B cell (primary cell): ENCODE results near the gene RELCH. TPM values are rescaled to one million over a fixed set of nuclear protein-coding genes. Genes with fewer than 3 reads are reported as not detected.

Experiments used
- ATAC-seq: fragments of 200-7000 bp; cut with Tn5 transposase; one replicate; pipeline ENCODE4 v1.10.0; 2021; ENCODE audit warnings: low read depth, mild to moderate bottlenecking, moderate number of reproducible peaks, moderate library complexity
- CTCF ChIA-PET: fragments of 350-600 bp; sonication (Branson Sonifier 250); formaldehyde crosslinking; loops from one replicate; lab custom pipeline; 2021; ENCODE audit warnings: antibody characterized with exemption, inconsistent platforms; lab: Charles Lee
- POLR2A ChIA-PET: fragments of 350-600 bp; sonication (Branson Sonifier 250); formaldehyde crosslinking; loops from one replicate; lab custom pipeline; 2021; ENCODE audit warnings: antibody characterized with exemption; lab: Charles Lee
- DNase-seq: peaks from one replicate; pipeline ENCODE4 v3.0.0; 2013
- H2AFZ ChIP-seq: 2 replicates; pipeline ENCODE4 v1.6.1; 2012; ENCODE audit warnings: mild to moderate bottlenecking, low read depth, low read length; ENCODE audit not compliant: insufficient read depth, poor library complexity, severe bottlenecking
- H3K27ac ChIP-seq, 2 donors: 1 replicate in 1 of 2; 2 replicates in 1 of 2; pipeline ENCODE4 v1.5.1; 2012 to 2013; ENCODE audit warnings: low read length in 2 of 2, mild to moderate bottlenecking in 2 of 2, moderate library complexity in 1 of 2
- H3K27me3 ChIP-seq, 4 experiments: fragments of 200-600 bp in 1 of 4; sonication (generic) in 1 of 4; replicated peaks in 1 of 4; 1 replicate in 2 of 4; 2 replicates in 2 of 4; pipeline versions ENCODE4 v1.6.1 to v1.7.0; 2013 to 2016; ENCODE audit warnings: low read length in 3 of 4, mild to moderate bottlenecking in 2 of 4, mixed read lengths in 1 of 4, moderate library complexity in 1 of 4; ENCODE audit not compliant: insufficient read depth in 4 of 4, control insufficient read depth in 3 of 4; ENCODE audit errors: control extremely low read depth in 1 of 4
- H3K36me3 ChIP-seq, 2 experiments: replicated peaks in 1 of 2; 1 replicate in 1 of 2; 2 replicates in 1 of 2; pipeline versions ENCODE4 v1.6.1 to v1.7.1; 2013; ENCODE audit warnings: low read length in 1 of 2; ENCODE audit not compliant: insufficient read depth in 2 of 2, control insufficient read depth in 1 of 2; ENCODE audit errors: control extremely low read depth in 1 of 2, extremely low read depth in 1 of 2
- H3K4me1 ChIP-seq, 2 donors: fragments of 200-600 bp in 1 of 2; sonication (generic) in 1 of 2; 1 replicate in 1 of 2; 2 replicates in 1 of 2; pipeline versions ENCODE4 v1.5.1 to v1.6.1; 2013 to 2017; ENCODE audit warnings: low read length in 2 of 2; ENCODE audit not compliant: control insufficient read depth in 2 of 2, insufficient read depth in 2 of 2
- H3K4me2 ChIP-seq: replicated peaks from 2 replicates; pipeline ENCODE3; 2012; ENCODE audit warnings: mild to moderate bottlenecking, low read depth, low read length; ENCODE audit not compliant: poor library complexity, severe bottlenecking
- H3K4me3 ChIP-seq, 5 experiments: fragments of 200-600 bp in 1 of 5; sonication (generic) in 1 of 5; 1 replicate in 3 of 5; 2 replicates in 2 of 5; pipeline versions ENCODE4 v1.5.1 to v1.7.0; 2011 to 2016; ENCODE audit warnings: low read length in 4 of 5, mild to moderate bottlenecking in 4 of 5, low read depth in 2 of 5, control low read depth in 1 of 5, moderate library complexity in 1 of 5; ENCODE audit not compliant: insufficient read depth in 1 of 5; ENCODE audit errors: control extremely low read depth in 1 of 5, extremely low read depth in 1 of 5
- H3K79me2 ChIP-seq: fragments of 200-600 bp; sonication (generic); one replicate; pipeline ENCODE4 v1.6.0; 2016; ENCODE audit warnings: low read length; ENCODE audit not compliant: control insufficient read depth, insufficient read depth
- H3K9ac ChIP-seq: fragments of 200-600 bp; sonication (generic); 2 replicates; pipeline ENCODE4 v1.6.1; 2017; ENCODE audit warnings: mild to moderate bottlenecking, low read length, moderate library complexity
- H3K9me3 ChIP-seq, 3 donors: one replicate each; pipeline versions ENCODE4 v1.6.1 to v1.7.1; 2013; ENCODE audit warnings: low read length in 2 of 3; ENCODE audit not compliant: control insufficient read depth in 2 of 3, insufficient read depth in 1 of 3; ENCODE audit errors: control extremely low read depth in 1 of 3
- H4K20me1 ChIP-seq: 2 replicates; pipeline ENCODE4 v1.6.0; 2012; ENCODE audit warnings: mild to moderate bottlenecking, low read length; ENCODE audit not compliant: insufficient read depth, control insufficient read depth, poor library complexity, severe bottlenecking
- H3K27ac Mint-ChIP-seq: one replicate; pipeline ENCODE4 v1.8.0; 2021; ENCODE audit warnings: mixed read lengths
- H3K27me3 Mint-ChIP-seq: one replicate; pipeline ENCODE4 v1.8.0; 2021; ENCODE audit warnings: mixed read lengths
- H3K4me1 Mint-ChIP-seq: one replicate; pipeline ENCODE4 v1.8.0; 2021; ENCODE audit warnings: mixed read lengths
- H3K4me3 Mint-ChIP-seq: one replicate; pipeline ENCODE4 v1.8.0; 2021; ENCODE audit warnings: mixed read lengths
- H3K9me3 Mint-ChIP-seq: one replicate; pipeline ENCODE4 v1.8.0; 2022; ENCODE audit warnings: mixed read lengths; ENCODE audit not compliant: insufficient read depth
- EZH2 ChIP-seq: IDR thresholded peaks from 2 replicates; pipeline ENCODE4 v1.6.1; 2012; ENCODE audit warnings: borderline replicate concordance, low read depth, mild to moderate bottlenecking, moderate library complexity, low read length; ENCODE audit not compliant: insufficient read depth, poor library complexity, severe bottlenecking
- WGBS: methylation state at CpG from one replicate; pipeline ENCODE4 v1.1.5; 2013; ENCODE audit warnings: missing lambda C conversion rate; ENCODE audit not compliant: insufficient coverage; 5-methylcytosine and 5-hydroxymethylcytosine counted together
- intact Hi-C: fragments of 100-400 bp; cut with micrococcal nuclease; formaldehyde crosslinking; loops from one replicate; pipeline ENCODE4 v1.10.0; 2022
- polyA plus RNA-seq: library from polyadenylated mRNA; depleted of rRNA; stranded (reverse); fragments of >200 nt; gene quantifications from 2 replicates; pipeline ENCODE4 v1.2.3, GENCODE V29; 2012
- total RNA-seq, 2 donors: library from RNA; stranded (reverse); fragments of 120-200 nt in 1 of 2; gene quantifications; 1 replicate in 1 of 2; 2 replicates in 1 of 2; pipeline versions ENCODE4 v1.2.3 to v1.2.4, GENCODE V29; 2013 to 2022
- TF ChIP-seq, protein P1 (sequence below): fragments of 200-600 bp; IDR thresholded peaks from one replicate; pipeline ENCODE4 v1.8.0; 2022; ENCODE audit warnings: antibody characterized with exemption, mild to moderate bottlenecking

Gene RELCH
- total and polyA plus RNA-seq, 2 donors (not counting 1 experiment from before 2014, with no cell fraction given) = 17.6 to 77.9 TPM

DNA sequence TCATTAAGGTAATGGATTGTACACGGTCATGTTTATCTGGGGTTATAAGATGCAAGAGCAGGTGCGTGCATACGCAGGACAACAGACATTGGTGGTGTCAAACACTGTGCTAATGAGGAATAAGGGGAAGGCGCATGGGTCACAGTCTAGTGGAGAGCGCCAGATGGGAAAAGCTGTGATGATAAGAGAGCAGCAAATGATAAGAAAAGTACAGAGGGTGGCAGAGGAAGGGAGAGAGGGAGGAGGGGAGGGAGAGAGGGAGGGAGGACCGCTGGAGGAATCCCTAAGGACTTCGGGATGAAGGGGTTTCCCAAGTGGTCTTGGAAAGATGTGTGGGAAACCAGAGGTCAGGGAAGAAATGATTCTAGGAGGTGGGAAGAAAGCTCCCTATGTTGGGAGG is 140.9 kb downstream of the RELCH start:
- H3K4me2 ChIP-seq = no peak overlapping the region
- no peaks in the 10 kb centered on the region for H3K79me2 ChIP-seq
- Mint-ChIP-seq H3K27ac (no peak overlapping the region), H3K4me3 (no peak overlapping the region), H3K9me3 (no peaks in the 10 kb centered on the region), H3K4me1 (peaks cover 22% of the 10 kb centered on the region), H3K27me3 (peaks cover 80% of the 10 kb centered on the region)
- no peak overlapping the region for H2AFZ ChIP-seq
- H3K27ac ChIP-seq = no peak overlapping the region
- intact Hi-C loops = loop anchor here (5.0 kb wide), 1 partner anchor 389 kb away; the partner anchor contains the start of gene PHLPP1
- peaks cover 0 to 62% (median 45%) of the 10 kb centered on the region in 4 experiments for H3K27me3 ChIP-seq
- no peaks in the 10 kb centered on the region for H3K36me3 ChIP-seq
- ChIA-PET CTCF (no interaction called here), POLR2A (no interaction called here)
- whole genome bisulfite sequencing = 97% methylated on average over 7 of the region's 7 CpGs
- TF ChIP-seq, protein P1, sequence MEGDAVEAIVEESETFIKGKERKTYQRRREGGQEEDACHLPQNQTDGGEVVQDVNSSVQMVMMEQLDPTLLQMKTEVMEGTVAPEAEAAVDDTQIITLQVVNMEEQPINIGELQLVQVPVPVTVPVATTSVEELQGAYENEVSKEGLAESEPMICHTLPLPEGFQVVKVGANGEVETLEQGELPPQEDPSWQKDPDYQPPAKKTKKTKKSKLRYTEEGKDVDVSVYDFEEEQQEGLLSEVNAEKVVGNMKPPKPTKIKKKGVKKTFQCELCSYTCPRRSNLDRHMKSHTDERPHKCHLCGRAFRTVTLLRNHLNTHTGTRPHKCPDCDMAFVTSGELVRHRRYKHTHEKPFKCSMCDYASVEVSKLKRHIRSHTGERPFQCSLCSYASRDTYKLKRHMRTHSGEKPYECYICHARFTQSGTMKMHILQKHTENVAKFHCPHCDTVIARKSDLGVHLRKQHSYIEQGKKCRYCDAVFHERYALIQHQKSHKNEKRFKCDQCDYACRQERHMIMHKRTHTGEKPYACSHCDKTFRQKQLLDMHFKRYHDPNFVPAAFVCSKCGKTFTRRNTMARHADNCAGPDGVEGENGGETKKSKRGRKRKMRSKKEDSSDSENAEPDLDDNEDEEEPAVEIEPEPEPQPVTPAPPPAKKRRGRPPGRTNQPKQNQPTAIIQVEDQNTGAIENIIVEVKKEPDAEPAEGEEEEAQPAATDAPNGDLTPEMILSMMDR = no peak
- TF ChIP-seq EZH2 = no peak
- no peak overlapping the region for H3K4me3 ChIP-seq
- H3K9ac ChIP-seq = no peak overlapping the region
- H4K20me1 ChIP-seq = no peaks in the 10 kb centered on the region
- peaks cover 0 to 8% (median 0%) of the 10 kb centered on the region in 3 donors for H3K9me3 ChIP-seq
- no peak for ATAC-seq
- DNase-seq = no peak
- peaks cover 27% of the 10 kb centered on the region in 2 donors for H3K4me1 ChIP-seq

- POLR2A ChIA-PET = no interaction called here
- no peak for TF ChIP-seq EZH2
- TF ChIP-seq, protein P1 = no peak
- peaks cover 79% of the 10 kb centered on the region for H3K27me3 Mint-ChIP-seq
- Histone ChIP-seq H3K9ac (no peak overlapping the region), H3K9me3 (peaks cover 0 to 8% (median 0%) of the 10 kb centered on the region in 3 donors), H3K4me2 (no peak overlapping the region), H3K4me3 (no peak overlapping the region), H2AFZ (no peak overlapping the region), H4K20me1 (no peaks in the 10 kb centered on the region), H3K27me3 (peaks cover 0 to 69% (median 46%) of the 10 kb centered on the region in 4 experiments), H3K79me2 (no peaks in the 10 kb centered on the region), H3K27ac (no peak overlapping the region), H3K4me1 (peaks cover 27% of the 10 kb centered on the region in 2 donors), H3K36me3 (no peaks in the 10 kb centered on the region)
- intact Hi-C loops = loop anchor here (5.0 kb wide), 1 partner anchor 388 kb away; the partner anchor contains the start of gene PHLPP1
- no peak overlapping the region for H3K4me3 Mint-ChIP-seq
- H3K27ac Mint-ChIP-seq = no peak overlapping the region
- no peak for DNase-seq
- CTCF ChIA-PET = no interaction called here
- ATAC-seq = no peak
- 82% methylated on average over 1 of the region's 6 CpGs for WGBS
- peaks cover 21% of the 10 kb centered on the region for H3K4me1 Mint-ChIP-seq
- H3K9me3 Mint-ChIP-seq = no peaks in the 10 kb centered on the region
These were observed 141.8 kb downstream of the RELCH start for GRCh38 chr18:62328586-62329525.
